GM21717 (cell line): Measurements from ENCODE around the gene TRAF2.

Experiments
- ATAC-seq: cut with Tn5 transposase; IDR thresholded peaks from one replicate; pipeline ENCODE4 v1.9.1; 2021; ENCODE audit warnings: mild to moderate bottlenecking, moderate library complexity; ENCODE audit not compliant: unreplicated experiment

TRAF2 gene

DNA sequence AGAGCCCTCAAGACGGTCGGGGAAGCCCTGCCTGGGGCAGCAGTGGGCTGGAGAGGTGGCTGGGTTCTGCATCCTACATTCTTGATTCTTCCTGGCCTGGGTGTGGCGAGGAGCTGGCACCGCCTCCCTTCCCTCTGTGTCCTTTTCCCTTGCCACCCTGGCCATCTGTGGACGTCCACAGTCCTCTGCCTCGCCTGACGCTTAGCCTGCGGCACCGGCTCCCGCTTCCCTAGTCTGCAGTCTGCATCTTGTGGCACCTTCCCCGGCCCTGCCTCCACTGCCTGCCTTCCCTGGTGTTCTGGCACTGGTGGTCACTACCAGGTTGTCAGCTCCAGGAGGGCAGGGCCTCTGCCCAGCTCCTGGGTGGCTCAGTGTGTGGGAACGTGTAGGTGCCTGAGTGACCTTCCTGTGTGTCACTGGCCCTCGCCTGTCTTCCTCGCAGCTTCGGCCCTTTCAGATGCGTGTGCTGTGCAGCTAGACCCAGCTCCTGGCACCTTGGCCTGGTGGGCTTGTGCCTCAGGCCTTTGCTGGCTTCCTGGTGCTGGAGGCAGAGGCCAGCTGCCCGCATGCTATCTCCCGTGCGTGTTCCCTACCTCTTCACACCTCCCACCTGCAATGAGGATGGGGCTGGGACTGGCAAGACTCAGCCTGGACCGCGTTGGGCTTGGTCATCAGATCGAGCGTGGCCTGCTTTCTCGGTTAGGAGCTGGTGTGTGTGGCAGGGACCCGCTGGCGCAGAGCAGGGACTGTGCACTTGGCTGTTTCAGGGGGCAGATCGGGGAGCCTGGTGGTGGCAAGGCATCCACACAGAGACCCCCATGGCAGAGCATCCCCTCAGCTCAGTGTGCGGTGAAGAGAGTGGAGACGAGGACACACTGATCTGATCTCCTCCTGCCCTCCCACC lies 20.9 kb downstream of the TRAF2 start:
- no peak for ATAC-seq

DNA sequence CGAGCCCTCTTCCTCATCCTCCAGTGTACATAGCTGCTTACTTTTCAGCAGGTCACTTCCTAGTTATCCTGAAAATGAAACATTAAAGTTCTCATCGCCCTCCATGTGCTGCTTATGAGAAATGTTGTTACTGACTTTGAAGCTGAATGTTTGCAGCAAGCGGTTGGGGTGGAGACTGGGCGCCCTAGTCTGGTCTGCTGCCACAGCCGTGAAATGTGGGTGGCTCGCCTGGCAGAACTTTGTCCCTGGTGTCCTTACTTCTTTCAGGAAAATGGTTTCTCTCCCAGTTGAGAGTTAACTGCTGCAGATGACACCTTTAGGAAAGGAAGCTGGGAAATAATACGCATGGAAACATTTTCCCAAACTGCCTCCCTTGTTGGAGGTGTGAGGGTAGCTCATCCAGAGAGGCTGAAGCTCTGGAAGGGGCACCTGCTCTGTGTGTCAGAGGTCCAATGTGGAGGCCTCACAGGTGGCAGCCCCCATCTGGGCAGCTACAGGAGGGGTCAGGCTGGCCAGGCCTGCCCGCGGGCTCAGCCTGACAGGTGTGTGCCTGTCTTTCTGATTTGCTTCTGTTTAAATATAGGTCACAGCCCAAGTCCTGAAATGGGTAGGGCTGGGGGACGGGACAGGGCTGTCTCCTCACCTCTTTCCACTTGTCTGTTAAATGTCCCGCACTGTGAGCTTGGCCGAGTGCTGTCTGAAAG lies 24.0 kb downstream of the TRAF2 start:
- ATAC-seq, result no peak

DNA sequence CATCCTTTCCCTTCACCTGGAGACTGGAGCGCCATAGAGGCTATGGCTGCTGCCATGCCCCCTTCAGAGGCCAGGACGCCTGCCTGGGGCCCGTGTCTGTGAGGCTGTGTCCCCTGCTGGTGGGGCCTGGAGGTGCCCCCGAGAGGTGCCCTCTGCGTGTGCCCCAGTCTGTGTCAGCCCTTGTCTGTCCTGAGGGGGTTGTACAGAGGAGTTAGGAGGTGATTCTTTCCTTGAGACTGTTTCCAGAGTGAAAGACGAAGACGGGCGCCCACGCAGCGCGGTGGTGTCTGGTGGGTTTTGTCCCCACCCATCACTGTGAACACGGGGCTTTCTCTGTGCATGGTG lies 24.6 kb downstream of the TRAF2 start:
- no peak for ATAC-seq

DNA sequence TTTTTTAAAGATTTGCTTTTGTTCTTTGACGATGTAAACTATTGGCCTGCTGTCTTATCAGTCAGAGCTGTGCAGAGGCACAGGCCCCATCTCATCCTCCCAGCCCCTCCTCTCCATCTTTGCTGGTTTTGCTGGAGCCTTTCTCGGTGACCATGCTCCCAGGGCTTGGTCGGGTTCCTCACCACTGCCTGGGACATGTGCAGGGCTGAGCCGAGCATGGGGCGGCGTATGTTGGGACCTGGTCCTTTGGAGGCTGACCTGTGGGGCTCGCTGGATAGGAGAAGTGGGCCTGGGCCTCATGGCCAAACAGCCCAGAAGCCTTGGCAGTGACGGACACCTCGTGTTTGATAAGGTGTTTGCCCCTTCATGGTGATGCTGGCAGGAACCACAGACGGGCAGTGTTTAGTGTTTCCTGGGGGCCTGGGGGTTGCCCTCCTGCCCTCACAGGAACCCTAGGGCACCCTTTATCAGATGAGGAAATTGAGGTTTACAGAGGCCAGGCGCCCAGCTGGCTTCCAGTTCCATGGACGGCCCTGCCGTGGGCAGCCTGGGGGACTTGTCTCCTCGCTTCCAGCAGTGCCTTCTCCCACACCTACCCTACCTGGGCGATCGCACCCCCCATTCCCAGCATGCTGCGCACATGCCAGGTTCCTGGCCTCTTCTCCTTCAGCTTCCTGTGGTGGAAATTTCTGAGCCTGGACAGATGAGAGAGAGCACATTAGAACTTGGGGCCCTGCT lies 27.6 kb downstream of the TRAF2 start:
- ATAC-seq, result no peak

DNA sequence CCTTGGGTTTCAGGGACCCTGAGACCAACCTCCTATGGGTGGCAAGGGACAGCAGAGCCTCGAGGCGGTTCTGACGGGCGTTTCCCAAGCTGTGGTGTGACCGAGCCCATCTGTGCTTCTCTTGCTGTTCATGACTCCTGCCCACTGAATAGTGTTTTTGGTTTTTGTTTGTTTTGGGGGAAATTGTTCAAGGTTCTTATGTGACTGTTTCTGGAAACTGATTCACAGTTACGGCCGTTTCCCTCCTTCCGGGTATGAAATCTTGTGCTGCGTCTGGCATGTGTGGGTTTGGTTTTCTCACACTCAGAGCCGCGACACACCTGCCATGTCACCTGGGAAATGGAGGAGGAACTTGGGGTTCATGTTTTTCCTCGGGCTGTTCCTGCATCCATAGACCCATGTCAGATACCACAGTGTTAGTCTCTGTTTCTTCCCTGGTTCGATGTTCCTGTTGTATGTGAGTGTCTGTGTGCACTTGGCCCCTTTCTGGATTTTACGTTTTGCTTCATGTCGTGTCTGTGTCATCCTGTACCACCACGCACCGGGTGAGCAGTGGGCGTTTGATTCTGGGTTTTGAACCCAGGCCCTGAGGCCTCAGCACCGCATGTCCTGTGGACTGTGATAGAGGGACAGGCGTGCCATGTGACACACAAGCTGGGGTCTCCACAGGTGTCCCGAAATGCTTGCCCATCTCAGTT lies 29.5 kb downstream of the TRAF2 start:
- no peak for ATAC-seq

DNA sequence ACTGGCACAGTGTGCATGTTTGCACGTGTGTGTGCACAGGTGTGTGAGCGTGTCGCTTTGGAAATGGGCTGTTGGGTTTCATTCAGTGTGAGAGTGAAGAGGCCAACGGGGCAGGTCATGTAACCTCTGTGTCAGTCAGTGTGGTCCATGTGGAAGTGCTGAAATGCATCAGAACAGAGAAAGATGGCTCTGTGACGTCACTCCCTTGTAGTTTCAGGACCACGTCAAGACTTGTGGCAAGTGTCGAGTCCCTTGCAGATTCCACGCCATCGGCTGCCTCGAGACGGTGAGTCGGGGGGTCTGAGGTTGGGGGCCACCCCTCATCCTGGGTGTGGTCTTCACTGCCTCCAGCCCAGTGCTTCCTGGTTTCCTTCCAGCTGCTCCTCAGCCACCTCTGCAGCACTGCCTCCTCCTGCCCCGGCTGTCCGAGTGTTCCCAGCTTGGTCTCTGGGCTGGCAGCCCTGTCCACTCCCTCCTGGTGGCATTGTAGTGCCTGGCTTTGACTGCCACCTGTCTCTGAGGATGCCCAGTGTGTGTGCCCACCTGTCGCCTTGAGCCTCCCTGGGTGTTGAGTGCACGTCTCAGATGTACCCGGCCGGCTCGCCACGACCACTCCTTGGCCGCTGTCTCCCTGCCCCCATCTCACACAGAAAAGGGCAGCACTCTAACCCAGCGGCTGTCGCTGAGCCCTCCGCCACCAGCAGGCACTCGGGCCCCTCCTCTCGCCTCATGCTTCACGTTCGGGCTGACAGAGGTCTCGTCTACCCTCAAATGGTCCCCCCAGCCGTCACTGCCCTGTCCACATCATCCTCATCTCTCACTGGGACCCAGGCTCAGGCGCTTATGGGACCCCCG lies 30.2 kb downstream of the TRAF2 start:
- ATAC-seq, result no peak

DNA sequence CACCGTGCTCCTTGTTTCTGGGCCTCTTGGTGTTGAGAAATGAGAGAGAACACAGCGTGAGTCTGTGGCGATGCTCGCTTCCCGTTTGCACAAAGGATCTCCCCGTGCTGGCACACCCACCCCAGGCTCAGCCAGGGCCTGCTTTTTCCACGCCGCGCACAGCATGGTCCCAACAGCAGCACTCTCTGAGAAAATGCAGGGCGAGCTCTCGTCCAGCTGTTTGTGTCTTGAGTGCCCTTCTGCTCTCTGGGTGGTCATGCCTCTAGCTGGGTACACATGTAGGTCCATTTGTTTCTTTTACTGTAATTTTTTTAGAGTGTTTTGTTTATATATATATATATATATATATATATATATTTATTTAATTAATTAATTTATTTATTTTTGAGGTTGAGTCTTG lies 31.6 kb downstream of the TRAF2 start:
- ATAC-seq, result no peak

DNA sequence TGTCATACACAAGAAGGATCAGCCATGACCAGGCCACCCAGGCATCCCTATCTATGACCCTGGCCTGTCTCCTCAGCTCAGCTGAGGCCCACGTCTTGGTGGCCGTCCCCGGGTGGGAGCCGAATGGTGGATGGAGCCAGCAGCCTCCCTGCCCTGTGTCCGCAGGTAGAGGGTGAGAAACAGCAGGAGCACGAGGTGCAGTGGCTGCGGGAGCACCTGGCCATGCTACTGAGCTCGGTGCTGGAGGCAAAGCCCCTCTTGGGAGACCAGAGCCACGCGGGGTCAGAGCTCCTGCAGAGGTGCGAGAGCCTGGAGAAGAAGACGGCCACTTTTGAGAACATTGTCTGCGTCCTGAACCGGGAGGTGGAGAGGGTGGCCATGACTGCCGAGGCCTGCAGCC lies 33.8 kb downstream of the TRAF2 start:
- no peak for ATAC-seq

DNA sequence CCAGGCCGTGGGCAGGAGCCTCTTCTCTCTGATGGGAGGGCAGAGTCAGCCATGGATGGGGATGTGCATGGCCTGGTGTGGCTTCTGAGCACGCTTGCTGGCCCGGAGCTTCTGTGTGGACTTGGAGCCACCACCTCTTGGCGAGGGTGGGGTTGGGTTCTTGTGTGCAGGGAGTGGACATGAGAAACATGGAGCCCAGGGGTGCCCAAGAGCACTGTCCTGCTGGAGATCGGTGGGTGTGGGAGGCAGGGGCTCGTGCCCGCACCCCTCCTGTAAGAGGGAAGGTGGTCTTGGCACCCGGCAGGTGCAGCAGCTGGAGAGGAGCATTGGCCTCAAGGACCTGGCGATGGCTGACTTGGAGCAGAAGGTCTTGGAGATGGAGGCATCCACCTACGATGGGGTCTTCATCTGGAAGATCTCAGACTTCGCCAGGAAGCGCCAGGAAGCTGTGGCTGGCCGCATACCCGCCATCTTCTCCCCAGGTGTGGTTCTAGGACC lies 34.5 kb downstream of the TRAF2 start:
- no peak for ATAC-seq

DNA sequence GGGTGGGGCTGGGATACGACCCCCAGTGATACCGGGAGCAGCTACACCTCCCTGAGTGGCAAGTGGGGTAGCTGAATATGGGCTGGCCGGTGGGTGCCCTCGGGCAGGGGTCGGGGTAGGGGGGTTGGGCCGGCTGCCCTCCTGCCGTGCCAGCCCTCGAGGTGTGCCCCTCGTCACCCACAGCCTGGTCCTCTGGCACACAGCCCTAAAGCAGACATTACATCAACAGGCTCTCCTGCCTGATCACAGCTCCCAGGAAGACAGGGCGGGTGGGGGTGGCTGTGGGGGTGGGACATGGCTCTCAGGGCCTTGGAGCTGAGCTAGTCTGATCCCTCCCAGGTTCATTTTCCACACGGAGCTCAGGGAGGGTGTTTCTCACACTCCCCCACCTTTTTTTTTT lies 35.0 kb downstream of the TRAF2 start:
- no peak for ATAC-seq

DNA sequence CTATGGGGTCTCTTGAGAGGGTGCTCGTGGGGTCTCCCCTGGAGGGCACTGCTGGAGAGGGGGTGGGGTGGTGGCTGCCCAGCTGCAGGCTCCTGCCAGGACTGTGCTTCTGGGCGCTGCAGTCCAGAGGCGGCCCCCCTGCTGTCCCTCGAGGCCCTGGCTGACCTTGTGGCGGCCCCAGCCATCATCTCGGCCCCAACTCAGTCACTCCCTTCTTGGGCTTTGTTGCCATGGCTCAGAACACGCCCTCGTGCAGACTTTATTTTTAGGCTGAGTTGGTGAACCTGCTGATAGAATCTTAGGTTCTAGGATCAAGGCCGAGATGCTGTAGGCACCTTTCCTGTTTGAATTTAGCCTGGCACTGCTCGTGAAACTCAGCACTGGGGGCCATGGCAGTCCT lies 35.4 kb downstream of the TRAF2 start:
- ATAC-seq, result no peak

DNA sequence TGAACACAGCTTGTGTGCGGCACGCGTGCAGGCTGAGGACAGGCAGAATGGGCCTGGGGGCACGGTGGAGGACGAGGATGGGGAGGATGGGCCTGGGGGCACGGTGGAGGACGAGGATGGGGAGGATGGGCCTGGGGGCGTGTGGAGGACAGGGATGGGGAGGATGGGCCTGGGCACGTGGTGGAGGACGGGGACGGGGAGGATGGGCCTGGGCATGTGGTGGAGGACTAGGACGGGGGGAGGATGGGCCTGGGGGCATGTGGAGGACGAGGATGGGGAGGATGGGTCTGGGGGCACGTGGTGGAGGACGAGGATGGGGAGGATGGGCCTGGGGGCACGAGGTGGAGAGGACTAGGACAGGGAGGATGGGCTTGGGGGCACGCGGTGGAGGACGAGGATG lies 36.2 kb downstream of the TRAF2 start:
- no peak for ATAC-seq

DNA sequence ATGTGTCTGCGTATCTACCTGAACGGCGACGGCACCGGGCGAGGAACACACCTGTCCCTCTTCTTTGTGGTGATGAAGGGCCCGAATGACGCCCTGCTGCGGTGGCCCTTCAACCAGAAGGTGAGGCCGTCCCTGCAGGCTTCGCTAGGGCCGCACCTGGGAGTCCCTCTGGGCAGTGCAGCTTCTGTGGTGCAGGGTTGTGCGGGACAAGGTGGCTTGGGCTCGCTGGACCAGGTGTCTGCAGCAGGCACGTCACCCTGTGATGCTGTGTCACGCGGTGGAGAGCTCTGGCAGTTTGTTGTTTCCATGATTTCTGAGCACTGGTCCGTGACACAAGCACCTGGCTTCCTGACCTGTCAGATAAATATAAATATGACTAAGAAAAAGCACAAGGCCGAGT lies 37.6 kb downstream of the TRAF2 start:
- ATAC-seq, result no peak

DNA sequence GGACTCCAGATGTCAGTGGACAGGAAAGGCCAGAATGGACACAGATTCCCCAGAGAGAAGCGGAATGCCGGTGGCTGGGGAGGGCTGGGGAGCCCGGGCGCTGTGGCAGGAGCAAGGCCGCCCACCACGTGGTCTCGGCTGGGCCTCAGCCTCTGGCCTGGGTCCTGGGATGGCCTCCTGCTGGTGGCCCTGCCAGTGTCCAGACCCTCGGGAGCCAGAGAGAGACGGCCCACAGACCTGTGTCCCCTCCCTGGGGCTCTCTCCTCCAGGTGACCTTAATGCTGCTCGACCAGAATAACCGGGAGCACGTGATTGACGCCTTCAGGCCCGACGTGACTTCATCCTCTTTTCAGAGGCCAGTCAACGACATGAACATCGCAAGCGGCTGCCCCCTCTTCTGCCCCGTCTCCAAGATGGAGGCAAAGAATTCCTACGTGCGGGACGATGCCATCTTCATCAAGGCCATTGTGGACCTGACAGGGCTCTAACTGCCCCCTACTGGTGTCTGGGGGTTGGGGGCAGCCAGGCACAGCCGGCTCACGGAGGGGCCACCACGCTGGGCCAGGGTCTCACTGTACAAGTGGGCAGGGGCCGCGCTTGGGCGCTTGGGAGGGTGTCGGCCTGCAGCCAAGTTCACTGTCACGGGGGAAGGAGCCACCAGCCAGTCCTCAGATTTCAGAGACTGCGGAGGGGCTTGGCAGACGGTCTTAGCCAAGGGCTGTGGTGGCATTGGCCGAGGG lies 39.3 kb downstream of the TRAF2 start:
- no peak for ATAC-seq

DNA sequence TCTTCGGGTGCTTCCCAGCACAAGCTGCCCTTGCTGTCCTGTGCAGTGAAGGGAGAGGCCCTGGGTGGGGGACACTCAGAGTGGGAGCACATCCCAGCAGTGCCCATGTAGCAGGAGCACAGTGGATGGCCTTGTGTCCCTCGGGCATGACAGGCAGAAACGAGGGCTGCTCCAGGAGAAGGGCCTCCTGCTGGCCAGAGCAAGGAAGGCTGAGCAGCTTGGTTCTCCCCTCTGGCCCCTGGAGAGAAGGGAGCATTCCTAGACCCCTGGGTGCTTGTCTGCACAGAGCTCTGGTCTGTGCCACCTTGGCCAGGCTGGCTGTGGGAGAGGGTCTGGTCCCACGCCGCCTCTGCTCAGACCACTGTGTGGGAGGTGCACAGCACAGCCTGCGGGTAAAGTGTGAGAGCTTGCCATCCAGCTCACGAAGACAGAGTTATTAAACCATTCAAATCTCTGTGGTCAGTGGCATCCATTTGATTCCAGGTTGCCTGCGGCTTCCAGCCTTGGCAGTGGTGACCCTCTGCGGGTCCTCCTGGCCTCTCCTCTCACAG lies 39.9 kb downstream of the TRAF2 start:
- no peak for ATAC-seq

DNA sequence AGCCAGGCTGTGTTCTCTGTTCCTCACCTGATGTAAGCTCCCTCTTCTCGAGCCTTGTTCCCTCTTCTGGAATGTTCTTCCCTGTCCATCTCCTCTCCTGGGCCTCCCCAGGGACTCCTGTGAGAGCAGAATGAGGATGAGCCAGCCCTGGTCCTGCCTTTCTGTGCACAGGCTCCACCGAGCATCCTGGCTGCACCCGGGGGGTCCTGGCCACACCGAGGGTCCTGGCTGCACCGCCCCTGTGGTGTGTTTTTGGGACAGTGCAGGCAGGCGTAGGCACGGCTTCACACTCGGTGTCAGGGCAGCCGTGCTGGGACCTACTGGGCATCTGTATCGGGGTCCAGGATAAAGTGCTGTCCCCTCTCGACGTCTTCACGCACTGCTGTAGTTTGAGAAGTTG lies 40.4 kb downstream of the TRAF2 start:
- no peak for ATAC-seq

DNA sequence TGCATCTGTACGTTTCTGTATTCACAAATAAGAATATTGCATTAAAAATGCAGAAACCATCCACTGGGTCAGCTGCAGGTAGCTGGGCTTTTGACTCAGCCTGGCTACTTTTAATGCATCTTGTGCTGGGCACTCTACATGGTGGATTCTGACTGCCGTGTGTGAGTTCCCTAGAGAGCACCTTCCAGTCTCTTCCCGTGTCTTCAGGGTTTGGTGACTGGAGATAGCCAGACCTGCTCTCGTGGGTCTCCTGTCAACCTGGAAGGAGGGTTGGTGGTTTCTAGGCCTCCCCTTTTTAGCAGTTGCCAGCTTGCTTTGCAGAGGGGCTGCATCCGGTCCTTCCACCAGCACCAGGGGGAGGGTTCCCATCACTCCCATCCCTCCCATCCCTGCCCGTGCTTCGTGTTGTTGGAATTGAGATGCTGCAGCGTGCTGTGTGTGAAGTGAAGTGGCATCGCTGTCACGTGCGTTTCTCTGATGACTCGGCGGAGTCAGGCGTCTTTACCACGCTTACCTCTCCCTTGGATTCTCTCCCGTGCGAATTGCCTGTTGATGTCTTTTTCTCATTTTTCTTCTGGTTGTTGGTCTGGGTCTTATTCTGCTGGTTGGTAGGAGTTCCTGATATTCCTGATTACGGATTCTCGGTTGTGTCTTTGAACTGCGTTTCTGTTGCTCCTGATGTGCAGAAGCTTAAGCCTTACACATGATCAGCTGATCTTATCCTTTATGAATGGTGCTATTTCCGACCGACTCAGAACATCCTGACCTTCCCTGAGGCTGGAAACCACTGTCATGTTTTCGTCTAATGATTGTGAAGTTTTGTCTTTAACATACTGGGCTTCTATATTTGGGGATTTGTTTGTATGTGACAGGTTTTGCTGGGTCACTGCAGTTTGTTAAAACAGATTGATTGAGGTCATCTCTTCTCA lies 41.3 kb downstream of the TRAF2 start:
- no peak for ATAC-seq

DNA sequence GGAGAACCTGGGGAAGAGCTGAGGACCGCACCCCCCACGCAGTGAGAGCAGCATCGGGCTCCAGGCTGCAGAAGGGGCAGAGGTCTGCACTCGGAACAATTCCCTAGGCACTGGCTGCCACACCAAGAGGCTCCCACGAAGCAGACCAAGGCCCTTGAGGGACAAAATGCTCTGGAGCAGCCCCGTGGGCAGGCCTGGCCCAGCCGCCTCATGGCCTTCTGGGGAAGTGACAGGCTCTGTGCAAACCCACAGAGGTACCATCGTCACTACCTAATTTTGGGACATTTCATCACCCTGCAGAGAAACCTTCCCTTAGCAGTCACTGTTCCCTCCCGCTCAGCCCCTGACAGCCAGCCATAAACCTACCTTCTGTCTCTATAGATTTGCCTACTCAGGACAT lies 42.3 kb downstream of the TRAF2 start:
- no peak for ATAC-seq
